Activated T-helper 1 cell treated with anti-CD3 and anti-CD28 coated beads, Interleukin-2, amount 50 U/mL, for 16 hours (primary cell): ENCODE data around the gene TTI1.

Experiments
- DNase-seq, 2 donors: peaks; one replicate each; pipeline ENCODE4 v3.0.0-alpha.2; 2020; ENCODE audit warnings: low read depth in 1 of 2, low spot score in 1 of 2

TTI1 gene

DNA sequence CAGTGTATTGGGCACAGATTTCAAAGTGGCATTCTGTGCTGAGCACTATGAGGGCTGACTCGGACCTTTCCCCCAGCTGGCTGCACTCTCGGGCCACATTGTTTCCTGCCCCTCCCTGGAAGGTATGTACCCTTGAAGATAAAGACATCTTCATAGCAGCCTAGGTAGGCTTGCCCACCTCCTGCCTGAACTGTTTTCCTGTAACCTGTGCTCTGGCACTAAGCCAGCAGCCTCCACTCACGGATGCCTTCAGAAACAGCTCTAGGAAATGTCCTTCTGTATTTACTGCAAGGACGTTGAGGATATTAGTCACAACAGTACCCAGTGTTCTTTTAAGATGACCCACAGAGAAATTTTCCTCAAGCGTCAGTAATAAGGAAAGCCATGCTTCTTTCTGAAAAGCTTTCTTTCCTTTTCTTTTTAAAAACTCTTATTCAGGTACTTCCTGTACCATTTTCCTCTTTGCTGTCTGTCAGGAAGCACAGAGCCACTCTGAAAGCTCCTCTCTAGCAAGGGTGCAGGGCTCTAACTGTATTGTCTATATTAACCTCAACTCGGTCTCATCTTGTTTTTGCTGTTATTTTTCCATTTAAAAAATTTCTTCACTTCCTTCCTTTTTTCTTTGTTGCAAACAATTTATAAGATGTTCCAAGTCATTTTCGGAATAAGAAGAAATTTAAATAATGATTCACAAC is 43.5 kb downstream of the TTI1 start:
- no peak for DNase-seq

- no peak for DNase-seq
Observed at GRCh38 chr20:37988306-37988954, 44.8 kb downstream of the TTI1 start.

DNA sequence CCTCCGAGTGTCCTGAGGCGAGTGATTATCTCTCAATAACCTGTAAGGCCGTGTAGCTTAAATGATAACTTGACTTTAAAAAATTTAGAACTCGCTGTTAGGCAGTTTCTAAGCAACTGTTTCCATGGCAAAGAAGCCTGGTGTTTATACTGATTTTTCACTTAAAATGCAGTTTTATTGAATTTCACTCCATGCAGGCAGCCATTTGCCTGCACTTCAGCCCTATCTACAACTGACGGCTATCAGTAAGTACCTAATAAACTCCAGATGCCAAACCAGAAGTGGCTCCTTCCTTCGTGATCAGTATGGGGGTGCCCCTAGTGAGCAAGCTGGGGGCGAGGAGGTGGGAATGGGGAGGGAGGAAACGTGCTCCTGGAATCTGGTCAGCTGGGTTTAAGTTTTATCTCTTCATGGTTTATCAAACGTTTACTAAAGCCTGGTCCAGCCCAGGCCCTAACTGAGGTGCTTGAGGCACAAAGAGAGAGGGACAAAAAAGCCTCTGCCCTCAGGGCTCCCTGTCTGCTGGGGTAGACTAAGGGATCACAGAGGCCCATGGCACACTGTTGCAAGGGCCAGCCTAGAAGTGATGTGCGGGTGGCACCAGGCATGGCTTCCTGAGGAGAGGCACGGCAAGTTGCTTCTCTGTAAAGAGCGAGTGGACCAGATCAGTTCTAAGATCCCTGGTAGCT is 45.5 kb downstream of the TTI1 start:
- DNase-seq = no peak

DNA sequence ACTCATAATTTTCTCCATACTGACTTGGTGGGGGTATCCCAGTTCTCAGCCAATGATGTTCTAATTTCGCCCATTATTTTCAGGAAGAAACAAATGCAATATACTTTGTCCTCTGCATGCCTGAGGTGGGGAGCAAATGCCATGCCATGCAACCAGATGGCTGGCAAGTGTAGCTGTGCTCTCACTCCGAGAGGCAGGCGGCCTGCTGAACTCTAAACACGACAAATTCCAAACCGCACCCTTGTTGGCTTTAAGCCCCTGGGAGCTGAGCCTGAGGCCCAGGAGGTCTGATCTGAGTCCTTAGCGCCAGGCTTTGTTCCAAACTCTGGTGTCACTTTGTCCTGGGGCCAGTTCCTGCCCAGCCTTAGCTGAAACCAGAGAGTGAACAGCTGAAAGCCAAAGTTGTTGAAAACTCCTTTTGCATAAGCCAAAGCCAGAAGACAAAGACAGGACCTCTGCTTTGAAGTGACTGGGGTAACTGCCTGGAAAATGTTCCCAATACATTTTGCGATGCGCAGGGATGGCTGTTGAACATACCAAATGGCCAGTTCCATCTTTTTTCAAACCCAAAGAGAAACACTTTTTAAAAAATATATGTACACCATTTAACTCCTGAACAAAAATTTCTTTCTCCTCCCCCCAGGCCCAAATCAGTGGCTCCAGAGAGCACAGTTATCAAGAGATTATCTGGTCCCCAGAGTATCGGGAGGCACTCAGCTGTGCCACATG is 46.2 kb downstream of the TTI1 start:
- no peak for DNase-seq

GRCh38 chr20:37986044-37986858 is 47.0 kb downstream of the TTI1 start:
- DNase-seq = no peak

- no peak for DNase-seq
Observed at GRCh38 chr20:37984018-37984785, 49.1 kb downstream of the TTI1 start.

DNA sequence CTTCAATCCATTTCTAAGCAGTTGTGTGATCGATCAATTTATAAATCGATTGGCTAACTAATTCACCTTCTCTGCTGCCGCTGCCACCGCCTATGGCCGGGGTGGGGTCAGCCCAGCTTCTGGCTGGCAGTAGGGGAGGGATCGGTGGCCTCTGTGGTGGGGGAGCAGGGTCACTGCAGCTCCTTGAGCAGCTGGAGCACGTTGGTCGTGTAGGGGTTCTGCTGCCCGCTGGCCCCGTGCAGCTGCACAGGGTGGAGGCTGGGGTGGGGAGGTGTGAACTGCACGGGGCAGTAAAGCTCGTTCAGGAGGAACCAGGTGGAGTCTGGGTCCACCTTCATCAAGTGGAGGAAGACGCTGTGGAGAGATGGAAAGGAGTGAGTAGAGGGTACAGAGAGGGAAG is 50.0 kb downstream of the TTI1 start:
- DNase-seq = no peak

- DNase-seq = no peak
Observed at GRCh38 chr20:37981568-37981967, 51.7 kb downstream of the TTI1 start.

GRCh38 chr20:37980876-37981275 is 52.4 kb downstream of the TTI1 start:
- no peak for DNase-seq

GRCh38 chr20:37980383-37980782 is 52.9 kb downstream of the TTI1 start:
- DNase-seq = no peak

DNA sequence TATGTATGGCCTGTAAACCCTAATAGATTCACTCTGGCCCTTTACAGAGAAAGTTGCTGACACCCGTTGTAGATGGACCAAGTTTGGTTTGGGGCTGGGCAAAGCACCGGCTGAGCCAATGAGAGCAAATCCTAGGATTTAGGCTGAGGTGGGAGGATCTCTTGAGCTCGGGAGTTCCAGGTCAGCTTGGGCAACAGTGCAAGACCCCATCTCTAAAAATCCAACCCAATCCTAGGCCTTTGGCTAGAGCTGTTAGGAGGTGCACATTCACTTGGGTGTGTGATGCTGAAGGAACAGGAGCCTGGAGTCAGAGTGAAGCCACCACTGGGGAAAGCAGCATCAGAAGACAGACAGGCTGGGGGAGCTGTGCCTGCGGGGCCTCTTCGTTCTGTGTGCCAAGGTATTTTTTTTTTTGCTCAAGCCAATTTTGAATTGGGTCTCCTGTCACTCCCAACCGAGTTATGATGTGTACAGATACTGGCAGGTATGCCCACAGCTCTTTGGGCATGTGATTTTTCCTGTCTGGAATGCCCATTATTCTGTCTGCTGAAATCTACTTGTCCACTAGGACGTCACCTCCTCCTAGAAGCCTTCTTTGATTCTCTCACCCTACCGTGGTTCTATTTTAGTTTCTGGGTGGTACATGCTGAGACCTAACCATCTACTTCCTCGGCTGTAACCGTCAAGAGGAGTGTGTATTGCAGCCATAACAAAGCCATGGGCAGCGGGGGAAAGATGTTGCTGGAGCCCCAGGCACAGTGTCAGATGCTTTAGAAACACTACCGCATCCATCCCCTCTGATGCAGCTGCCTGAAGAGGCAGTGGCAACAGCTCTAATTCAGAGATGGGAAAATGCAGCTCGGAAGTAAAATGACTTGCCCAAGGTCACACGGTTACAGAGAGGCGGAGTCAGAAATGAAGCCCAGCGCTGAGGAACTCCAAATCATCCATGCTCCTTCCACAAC is 54.0 kb downstream of the TTI1 start:
- no peak for DNase-seq

DNA sequence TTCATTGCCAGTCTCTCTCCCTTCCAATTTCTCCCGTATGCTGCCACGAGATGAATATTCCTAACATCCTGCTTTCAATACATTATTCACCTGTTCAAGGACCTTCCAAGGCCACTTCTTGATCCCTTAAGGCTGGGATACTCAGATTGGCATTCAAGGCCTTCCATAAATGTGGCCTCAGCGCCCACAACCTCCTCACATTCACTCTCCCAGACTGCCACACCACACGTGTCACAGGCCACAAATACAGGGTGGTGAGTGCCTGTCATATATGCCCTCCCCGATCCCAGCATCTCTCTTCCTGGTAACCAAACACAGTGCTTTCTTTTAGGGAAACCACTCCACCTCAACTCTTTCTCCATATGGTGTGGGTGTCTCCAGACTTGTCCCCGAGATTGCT is 55.5 kb downstream of the TTI1 start:
- DNase-seq = no peak

- DNase-seq = no peak
Observed at GRCh38 chr20:37977338-37977737, 55.9 kb downstream of the TTI1 start.

- DNase-seq = no peak
Observed at GRCh38 chr20:37976887-37977286, 56.4 kb downstream of the TTI1 start.

DNA sequence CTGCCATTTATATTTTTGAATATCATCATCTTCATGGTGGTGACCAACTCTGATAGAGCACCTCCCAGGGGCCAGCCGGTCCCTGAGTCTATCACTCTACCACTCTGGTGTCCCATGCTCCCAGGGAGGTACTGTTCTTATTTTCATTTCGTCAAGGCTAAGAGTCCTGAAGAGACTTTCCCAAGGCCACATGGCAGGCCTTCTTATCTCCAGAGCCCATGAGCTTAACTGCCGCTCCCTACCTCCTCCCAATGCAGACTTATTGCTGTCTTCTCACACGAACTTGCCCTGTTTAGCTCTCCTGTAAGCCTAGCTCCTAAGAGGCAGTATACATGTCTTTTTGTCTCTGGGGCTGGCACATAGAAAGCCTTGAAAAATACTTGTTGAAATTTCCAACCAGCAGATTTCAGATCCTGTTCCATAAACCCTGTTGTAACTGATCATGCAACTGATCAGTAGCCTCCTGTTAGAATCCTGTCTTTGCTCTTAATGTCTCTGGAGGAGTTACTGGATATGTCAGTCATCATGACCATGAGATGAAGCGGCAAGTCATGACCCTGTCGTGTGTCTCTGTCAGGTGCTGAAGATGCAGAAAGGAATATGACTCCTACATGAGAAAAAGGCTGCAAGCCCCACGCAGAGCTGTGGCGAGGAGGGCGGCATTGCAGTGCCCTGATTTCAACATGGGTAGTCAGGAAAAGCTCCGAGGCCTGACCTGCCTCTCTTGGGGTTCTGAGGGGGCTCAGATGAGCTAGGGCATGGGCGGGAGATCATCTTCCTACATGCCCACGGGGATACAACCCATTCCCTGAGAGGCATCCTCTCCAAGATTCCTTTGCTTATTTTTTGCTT is 60.0 kb downstream of the TTI1 start:
- DNase-seq = no peak

DNA sequence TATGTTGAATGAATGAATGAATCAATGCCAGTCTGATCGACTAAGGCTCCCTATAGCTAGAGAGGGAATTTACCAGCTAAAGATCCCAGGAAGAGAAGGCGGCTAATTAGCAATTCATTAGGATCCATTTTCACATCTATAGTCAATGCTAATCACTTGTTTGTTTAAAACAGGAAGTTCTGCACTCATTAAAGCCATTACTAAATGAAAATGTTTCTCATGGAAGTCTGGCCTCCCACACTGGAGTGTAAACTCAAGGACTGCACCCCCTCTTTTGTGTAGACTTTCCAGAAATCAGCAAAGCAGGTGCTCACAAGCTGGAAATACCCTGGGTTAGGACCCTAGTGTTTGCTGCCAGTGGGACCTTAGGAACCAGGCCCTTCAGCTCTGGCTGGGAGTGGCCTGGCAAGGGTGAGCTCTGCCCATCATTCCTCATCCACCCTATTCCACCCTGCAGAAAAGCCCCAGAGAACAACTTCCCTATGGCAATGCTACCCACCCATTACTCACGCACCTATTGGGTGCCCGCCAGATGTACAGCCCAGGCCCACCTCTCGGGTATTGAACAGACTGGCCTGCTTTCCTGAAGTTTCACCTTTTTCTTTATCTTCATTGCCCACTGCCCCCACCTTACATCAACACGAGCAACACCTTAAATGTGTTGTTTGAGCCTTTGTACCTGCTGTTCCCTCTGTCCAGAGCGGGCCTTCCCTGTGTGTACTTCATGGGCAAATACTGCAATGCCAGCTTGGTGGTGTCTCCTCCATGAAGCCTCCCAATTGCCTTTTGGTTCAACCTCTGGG is 60.8 kb downstream of the TTI1 start:
- DNase-seq = no peak

GRCh38 chr20:37971561-37972127 is 61.6 kb downstream of the TTI1 start:
- no peak for DNase-seq
